HepG2 (cell line): ENCODE results near the gene NECAB2. TPM values are rescaled to one million over a fixed set of nuclear protein-coding genes. Genes with fewer than 3 reads are reported as not detected.

ENCODE experiments used
- GLI4 ChIP-seq: sonication (generic); formaldehyde crosslinking; IDR thresholded peaks from 2 replicates; pipeline ENCODE4 v1.5.1; 2020; ENCODE audit warnings: missing genetic modification reagents, mild to moderate bottlenecking, moderate library complexity, borderline replicate concordance
- GLMP ChIP-seq: sonication (generic); formaldehyde crosslinking; IDR thresholded peaks from 2 replicates; pipeline ENCODE4 v1.9.0; 2021; ENCODE audit warnings: missing genetic modification reagents, mild to moderate bottlenecking, borderline replicate concordance
- HMGA1 ChIP-seq: sonication (generic); formaldehyde crosslinking; conservative IDR thresholded peaks from 2 replicates; pipeline ENCODE4 v1.4.0; 2020; ENCODE audit warnings: missing genetic modification reagents
- MIER3 ChIP-seq: IDR thresholded peaks from 2 replicates; pipeline ENCODE4 v1.6.1; 2016; ENCODE audit warnings: missing compliant biosample characterization, borderline replicate concordance
- PHF21A ChIP-seq: sonication (generic); formaldehyde crosslinking; IDR thresholded peaks from 2 replicates; pipeline ENCODE4 v1.5.0; 2020; ENCODE audit warnings: mild to moderate bottlenecking, missing genetic modification reagents
- SOX5 ChIP-seq: IDR thresholded peaks from 2 replicates; pipeline ENCODE4 v1.6.1; 2016; ENCODE audit warnings: borderline replicate concordance
- TARDBP ChIP-seq: sonication (generic); formaldehyde crosslinking; IDR thresholded peaks from 2 replicates; pipeline ENCODE4 v1.8.0; 2022; ENCODE audit warnings: mild to moderate bottlenecking, missing genetic modification reagents
- ZNF264 ChIP-seq: sonication (generic); formaldehyde crosslinking; IDR thresholded peaks from 2 replicates; pipeline ENCODE4 v1.4.0; 2020; ENCODE audit warnings: missing genetic modification reagents
- ZNF496 ChIP-seq: sonication (generic); formaldehyde crosslinking; IDR thresholded peaks from 2 replicates; pipeline ENCODE4 v1.8.1; 2023; ENCODE audit warnings: mild to moderate bottlenecking, moderate library complexity, missing genetic modification reagents; ENCODE audit not compliant: insufficient replicate concordance
- ZNF510 ChIP-seq: sonication (generic); formaldehyde crosslinking; IDR thresholded peaks from 2 replicates; pipeline ENCODE4 v1.4.0; 2020; ENCODE audit warnings: low read depth, mild to moderate bottlenecking, missing genetic modification reagents
- ZSCAN25 ChIP-seq: sonication (generic); formaldehyde crosslinking; IDR thresholded peaks from 2 replicates; pipeline ENCODE4 v1.8.0; 2022; ENCODE audit warnings: mild to moderate bottlenecking, missing genetic modification reagents
- polyA plus RNA-seq, 8 experiments: library from polyadenylated mRNA; depleted of rRNA in 3 of 8; stranded (reverse) in 7 of 8; unstranded in 1 of 8; fragments of >200 nt; fragmentation: Illumina TruSeq in 4 of 8; extraction: Trizol in 4 of 8; gene quantifications; 2 replicates each; pipeline versions ENCODE4 v1.2.1 to v1.2.3, GENCODE V29; 2011 to 2016; ENCODE audit warnings: low read depth in 4 of 8, missing spikeins in 1 of 8, mixed read lengths in 1 of 8; ENCODE audit not compliant: insufficient read depth in 1 of 8
- total RNA-seq, 5 experiments: library from RNA; depleted of rRNA; stranded (reverse); fragments of >200 nt; fragmentation: Illumina TruSeq; extraction: Trizol; gene quantifications; 2 replicates each; pipeline ENCODE4 v1.2.3, GENCODE V29; 2016; ENCODE audit warnings: low read depth in 1 of 5
- TF ChIP-seq, protein P1 (sequence below): sonication (generic); formaldehyde crosslinking; IDR thresholded peaks from 2 replicates; pipeline ENCODE4 v1.4.0; 2020; ENCODE audit warnings: mild to moderate bottlenecking, missing genetic modification reagents
- TF ChIP-seq, protein P2 (sequence below): sonication (generic); formaldehyde crosslinking; IDR thresholded peaks from 2 replicates; pipeline ENCODE4 v1.4.0; 2020; ENCODE audit warnings: mild to moderate bottlenecking, missing genetic modification reagents
- TF ChIP-seq, protein P3 (sequence below): sonication (generic); formaldehyde crosslinking; IDR thresholded peaks from 2 replicates; pipeline ENCODE4 v1.4.0; 2020; ENCODE audit warnings: missing genetic modification reagents, borderline replicate concordance
- TF ChIP-seq, protein P4 (sequence below): sonication (generic); formaldehyde crosslinking; IDR thresholded peaks from 2 replicates; pipeline ENCODE4 v1.8.0; 2022; ENCODE audit warnings: missing genetic modification reagents, mild to moderate bottlenecking, inconsistent platforms, borderline replicate concordance

NECAB2 gene
- total and polyA plus RNA-seq, 2 of the 13 experiments (the other 11 are each of a cell fraction or from before 2014, with no cell fraction given): 0.21 to 0.49 TPM

- TF ChIP-seq, protein P1, sequence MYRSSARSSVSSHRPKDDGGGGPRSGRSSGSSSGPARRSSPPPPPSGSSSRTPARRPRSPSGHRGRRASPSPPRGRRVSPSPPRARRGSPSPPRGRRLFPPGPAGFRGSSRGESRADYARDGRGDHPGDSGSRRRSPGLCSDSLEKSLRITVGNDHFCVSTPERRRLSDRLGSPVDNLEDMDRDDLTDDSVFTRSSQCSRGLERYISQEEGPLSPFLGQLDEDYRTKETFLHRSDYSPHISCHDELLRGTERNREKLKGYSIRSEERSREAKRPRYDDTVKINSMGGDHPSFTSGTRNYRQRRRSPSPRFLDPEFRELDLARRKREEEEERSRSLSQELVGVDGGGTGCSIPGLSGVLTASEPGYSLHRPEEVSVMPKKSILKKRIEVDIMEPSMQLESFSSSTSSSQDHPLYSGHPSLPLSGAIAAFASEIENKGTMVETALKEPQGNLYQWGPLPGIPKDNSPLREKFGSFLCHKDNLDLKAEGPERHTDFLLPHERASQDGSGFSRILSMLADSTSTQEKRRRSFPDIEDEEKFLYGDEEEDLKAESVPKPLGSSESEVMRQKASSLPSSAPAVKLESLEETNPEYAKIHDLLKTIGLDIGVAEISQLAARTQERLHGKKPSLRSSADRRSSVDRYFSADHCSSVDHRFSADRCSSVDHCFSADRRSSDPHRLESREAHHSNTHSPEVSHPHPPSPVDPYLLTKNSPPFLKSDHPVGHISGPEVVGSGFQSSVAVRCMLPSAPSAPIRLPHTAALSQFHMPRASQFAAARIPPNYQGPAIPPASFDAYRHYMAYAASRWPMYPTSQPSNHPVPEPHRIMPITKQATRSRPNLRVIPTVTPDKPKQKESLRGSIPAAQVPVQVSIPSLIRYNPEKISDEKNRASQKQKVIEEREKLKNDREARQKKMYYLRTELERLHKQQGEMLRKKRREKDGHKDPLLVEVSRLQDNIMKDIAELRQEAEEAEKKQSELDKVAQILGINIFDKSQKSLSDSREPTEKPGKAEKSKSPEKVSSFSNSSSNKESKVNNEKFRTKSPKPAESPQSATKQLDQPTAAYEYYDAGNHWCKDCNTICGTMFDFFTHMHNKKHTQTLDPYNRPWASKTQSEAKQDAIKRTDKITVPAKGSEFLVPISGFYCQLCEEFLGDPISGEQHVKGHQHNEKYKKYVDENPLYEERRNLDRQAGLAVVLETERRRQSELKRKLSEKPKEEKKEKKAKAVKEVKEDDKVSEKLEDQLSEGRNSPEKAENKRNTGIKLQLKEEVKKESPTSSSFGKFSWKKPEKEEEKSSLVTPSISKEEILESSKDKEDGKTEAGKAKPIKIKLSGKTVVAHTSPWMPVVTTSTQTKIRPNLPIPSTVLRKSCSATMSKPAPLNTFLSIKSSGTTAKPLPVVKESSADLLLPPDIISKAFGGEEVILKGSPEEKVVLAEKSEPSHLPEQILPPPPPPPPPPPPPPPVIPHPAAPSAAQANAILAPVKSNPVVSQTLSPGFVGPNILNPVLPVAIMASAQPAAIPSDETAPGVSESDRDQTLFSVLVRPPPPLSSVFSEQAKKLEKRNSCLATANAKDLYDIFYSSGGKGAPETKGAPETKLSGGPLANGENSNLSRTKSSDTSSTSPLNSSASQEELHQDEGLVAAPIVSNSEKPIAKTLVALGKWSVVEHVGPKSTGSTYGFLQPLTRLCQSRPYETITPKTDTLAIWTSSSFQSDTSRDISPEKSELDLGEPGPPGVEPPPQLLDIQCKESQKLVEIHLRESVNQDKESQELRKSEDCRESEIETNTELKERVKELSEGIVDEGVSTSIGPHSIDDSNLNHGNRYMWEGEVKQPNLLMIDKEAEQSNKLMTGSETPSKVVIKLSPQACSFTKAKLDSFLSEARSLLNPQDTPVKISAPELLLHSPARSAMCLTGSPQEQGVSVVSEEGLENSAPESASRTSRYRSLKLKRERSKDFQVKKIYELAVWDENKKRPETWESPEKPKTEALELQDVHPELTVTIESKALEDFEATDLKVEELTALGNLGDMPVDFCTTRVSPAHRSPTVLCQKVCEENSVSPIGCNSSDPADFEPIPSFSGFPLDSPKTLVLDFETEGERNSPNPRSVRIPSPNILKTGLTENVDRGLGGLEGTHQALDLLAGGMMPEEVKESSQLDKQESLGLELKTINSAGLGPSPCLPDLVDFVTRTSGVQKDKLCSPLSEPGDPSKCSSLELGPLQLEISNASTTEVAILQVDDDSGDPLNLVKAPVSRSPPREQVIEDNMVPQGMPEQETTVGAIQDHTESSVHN (CRISPR knock-in tag): no peak
- no peak for TF ChIP-seq PHF21A
- no peak for TF ChIP-seq GLI4
- TF ChIP-seq, protein P2, sequence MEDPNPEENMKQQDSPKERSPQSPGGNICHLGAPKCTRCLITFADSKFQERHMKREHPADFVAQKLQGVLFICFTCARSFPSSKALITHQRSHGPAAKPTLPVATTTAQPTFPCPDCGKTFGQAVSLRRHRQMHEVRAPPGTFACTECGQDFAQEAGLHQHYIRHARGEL (CRISPR knock-in tag): no peak
- TF ChIP-seq TARDBP (CRISPR knock-in tag): no peak
- TF ChIP-seq ZSCAN25 (CRISPR knock-in tag): 0 out of 2 replicates have a peak, but pooled peaks have one; percentile 16
- TF ChIP-seq SOX5 (CRISPR knock-in tag): peak; percentile 55; the same call in 1 of the 2 replicates
- no peak for TF ChIP-seq ZNF496
- no peak for TF ChIP-seq ZNF510 (CRISPR knock-in tag)
- no peak for TF ChIP-seq HMGA1 (CRISPR knock-in tag)
- no peak for TF ChIP-seq GLMP (CRISPR knock-in tag)
- TF ChIP-seq MIER3: peak; percentile 42; the same call in 1 of the 2 replicates
- TF ChIP-seq, protein P3, sequence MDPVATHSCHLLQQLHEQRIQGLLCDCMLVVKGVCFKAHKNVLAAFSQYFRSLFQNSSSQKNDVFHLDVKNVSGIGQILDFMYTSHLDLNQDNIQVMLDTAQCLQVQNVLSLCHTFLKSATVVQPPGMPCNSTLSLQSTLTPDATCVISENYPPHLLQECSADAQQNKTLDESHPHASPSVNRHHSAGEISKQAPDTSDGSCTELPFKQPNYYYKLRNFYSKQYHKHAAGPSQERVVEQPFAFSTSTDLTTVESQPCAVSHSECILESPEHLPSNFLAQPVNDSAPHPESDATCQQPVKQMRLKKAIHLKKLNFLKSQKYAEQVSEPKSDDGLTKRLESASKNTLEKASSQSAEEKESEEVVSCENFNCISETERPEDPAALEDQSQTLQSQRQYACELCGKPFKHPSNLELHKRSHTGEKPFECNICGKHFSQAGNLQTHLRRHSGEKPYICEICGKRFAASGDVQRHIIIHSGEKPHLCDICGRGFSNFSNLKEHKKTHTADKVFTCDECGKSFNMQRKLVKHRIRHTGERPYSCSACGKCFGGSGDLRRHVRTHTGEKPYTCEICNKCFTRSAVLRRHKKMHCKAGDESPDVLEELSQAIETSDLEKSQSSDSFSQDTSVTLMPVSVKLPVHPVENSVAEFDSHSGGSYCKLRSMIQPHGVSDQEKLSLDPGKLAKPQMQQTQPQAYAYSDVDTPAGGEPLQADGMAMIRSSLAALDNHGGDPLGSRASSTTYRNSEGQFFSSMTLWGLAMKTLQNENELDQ (CRISPR knock-in tag): no peak
- TF ChIP-seq, protein P4, sequence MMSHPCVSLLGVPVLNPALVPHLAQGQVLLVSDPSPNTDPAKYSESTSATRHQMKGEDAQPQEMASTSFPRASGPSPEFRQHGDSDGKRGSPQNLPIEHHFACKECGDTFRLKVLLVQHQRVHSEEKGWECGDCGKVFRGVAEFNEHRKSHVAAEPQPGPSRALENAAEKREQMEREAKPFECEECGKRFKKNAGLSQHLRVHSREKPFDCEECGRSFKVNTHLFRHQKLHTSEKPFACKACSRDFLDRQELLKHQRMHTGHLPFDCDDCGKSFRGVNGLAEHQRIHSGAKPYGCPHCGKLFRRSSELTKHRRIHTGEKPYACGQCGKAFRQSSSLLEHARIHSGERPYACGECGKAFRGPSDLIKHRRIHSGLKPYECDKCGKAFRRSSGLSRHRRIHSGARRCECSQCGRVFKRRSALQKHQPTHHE (CRISPR knock-in tag): no peak
- no peak for TF ChIP-seq ZNF264 (CRISPR knock-in tag)
Measured at GRCh38 chr16:83946781-83947566, 21.1 kb upstream of the NECAB2 start (continued).
